AG08395 (cell line): ENCODE data around the gene CCP110.

Experiments used
- DNase-seq: peaks from one replicate; pipeline ENCODE4 v3.0.0; 2012; ENCODE audit warnings: mixed read lengths, low spot score

The CCP110 gene

GRCh38 chr16:19601083-19601976, 77.6 kb downstream of the CCP110 start:
- peak; percentile 44 for DNase-seq
